GM19372 (cell line): ENCODE results near the gene MRPS22.

Source experiments
- ATAC-seq: cut with Tn5 transposase; IDR thresholded peaks from one replicate; pipeline ENCODE4 v1.9.1; 2021; ENCODE audit warnings: mild to moderate bottlenecking, low read depth, moderate library complexity; ENCODE audit not compliant: unreplicated experiment

MRPS22 gene

DNA sequence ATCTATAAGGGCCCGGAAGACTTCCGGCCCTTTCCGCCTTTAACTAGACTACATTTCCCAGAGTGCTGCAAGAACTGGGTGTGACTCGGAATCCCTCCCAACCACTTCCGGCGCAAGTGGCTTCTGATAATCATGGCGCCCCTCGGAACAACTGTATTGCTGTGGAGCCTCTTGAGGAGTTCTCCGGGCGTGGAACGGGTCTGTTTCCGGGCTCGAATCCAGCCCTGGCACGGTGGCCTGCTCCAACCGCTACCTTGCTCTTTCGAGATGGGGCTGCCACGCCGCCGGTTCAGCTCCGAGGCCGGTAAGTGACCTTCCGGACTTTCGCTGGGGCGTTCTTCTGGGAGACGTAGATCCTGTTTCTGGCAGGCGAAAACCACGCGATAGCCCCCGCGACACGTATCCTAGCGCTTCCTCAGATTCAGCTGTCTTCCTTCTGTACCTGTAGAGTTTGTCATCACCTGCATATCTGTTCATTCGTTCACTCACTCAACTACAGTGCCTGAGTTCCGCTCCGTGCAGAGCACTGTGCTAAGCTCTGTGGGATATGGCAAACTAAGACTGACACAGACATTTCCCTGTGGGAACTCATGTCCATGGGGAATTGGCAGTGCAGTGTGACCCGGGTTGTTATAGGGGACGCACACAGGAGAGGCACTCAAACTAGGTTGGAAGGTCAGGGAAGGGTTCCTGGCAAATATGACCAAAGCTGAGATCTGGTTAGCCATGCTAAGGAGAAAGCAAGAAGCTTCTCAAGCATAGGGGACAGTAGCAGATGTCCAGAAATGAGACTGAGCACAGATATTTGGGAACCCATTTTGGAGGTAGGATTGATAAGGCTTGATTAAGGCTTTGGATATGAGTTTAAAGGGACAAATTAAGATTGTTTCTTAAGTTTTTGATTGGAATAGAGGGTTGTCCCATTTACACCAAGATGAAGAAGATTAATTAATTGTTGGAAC lies at the start of gene MRPS22:
Gene MRPS22 (plus strand): TSS at position 126 of the 962 bp plus-strand sequence. CDS start 7 bp downstream, at position 133.
- ATAC-seq, result peak; percentile 99

DNA sequence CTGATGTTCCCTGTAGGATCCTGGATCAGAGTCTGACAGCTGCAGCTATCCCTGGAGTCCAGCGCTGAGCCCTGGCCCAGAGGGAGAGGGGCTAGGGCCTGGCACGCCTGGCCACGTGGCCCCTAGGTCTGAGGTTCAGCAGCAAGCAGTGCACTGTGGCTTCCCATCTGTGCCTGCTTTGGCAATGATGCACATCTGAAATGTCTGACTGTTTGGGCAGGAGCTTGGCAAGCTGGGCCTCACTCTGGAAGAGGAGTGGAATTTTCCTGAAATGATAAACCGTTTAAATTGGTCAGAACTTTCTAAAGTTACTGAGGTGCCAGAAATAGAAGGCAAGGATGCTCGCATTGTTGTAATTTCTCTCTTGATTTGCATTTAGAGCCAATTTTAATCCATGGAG lies 48.8 kb upstream of the MRPS22 start:
- ATAC-seq, result no peak

DNA sequence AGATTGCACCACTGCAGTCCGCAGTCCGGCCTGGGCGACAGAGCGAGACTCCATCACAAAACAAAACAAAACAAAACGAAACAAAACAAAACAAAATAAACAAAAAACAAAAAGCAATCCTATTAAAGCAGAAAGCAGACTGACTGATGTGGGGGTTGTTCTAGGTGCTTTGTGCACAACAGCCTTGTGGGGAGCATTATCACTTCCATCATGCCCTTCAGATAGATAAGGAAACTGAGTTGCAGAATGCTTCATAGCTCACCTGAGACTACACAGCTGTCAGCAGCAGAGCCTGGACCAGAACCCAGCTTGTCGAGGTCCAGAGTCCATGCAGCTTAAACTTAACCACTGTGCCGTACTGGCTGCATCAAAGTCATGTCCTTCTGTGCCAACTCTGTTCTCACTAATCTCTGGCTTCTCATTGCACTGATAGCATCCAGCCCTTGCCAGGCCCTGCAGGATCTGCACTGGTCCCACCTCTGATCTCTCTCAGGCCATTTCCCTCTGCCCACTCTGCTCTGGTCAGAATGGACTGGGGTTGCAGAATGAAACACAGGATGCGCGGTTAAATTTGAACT lies 47.6 kb upstream of the MRPS22 start:
- no peak for ATAC-seq

DNA sequence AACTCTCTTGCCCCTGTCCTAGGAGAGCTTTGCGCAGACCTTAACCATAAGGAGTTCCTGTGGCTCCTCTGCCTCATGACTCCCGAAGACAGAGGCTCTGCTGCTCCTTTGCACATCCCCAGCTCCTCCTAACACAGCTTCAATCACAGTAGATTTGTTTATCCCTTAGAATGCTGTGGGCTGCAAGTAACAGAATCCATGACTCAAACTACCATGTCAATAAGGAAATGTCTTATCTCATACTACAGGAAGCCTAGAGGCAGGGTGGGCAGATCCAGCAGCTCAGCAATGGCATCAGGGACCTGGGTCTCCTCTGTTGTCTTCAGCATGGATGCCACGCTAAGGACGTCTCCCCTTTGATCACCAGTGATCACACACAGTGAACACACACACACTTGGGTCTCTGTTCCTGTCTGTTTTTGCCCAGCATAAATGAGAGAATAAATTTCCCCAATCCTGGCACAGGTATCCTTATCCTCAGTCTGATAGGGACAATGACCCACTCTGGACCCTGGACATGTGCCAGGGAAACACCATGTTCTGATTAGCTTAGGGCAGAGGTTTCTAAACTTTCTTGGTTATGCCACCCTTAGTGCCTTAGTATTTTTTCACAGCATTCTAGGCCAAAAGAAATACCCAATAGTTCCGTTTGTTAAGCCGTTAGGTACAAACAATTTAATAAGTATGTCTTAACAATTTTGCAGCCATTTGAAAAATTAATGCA lies 46.1 kb upstream of the MRPS22 start:
- ATAC-seq, result no peak

DNA sequence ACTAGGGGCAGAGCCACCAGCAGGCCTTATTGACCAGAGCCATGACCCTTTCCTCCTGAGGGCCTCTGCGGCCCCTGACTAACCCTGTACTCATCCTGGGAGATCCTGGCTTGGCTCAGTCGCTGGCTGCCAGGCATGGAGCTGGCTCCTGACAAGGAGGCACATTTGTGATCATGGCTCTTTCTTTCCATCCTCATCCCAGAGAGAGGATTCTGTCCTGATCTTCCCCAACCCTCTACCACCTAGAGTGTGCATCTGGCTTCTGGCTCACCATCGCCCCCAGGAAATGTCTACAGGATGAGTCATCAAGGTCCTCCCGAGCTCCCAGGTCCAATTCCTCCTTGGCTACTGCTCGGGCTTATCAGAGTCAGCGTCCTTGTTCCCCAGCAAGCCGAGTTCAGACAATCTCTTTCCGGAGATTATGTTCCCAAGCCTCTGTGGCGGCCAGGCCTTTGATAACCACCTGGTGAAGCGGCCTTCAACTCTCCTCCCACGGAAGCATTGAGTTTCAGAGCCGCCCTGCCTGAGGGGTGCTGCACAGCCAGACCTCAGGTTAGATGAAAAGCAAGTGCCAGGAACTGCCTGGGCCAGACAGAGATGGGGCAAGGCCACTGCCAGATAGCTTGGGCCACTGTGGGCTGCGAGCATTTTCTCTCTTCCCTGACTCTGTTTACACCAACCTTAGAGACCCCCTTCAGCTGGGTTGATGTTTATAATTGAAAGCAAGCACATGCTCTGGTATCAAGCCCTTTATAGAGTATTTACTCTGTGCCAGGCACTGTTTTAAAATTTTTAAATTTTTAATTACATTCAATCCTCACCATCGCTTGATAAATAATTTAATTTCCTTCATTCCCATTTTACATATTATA lies 44.3 kb upstream of the MRPS22 start:
- ATAC-seq, result no peak

DNA sequence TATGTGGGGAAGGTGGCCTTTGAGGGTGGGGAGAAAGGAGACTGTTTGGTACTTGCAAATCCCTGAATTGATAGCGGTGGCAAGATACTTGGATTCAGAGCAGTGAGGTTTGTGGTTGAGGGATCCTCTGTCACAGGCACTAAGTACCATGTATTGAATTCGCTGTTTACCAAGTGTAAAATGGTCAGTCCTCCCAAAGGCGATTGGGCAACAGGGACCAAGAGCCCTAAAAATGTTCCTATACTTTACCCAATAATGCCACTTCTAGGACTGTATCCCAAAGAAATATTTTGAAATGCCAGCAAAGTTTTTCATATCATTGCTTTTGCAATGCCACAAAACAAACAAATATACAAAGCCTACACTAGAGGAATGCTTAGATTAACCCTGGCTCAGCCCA lies 43.4 kb upstream of the MRPS22 start:
- ATAC-seq, result no peak

DNA sequence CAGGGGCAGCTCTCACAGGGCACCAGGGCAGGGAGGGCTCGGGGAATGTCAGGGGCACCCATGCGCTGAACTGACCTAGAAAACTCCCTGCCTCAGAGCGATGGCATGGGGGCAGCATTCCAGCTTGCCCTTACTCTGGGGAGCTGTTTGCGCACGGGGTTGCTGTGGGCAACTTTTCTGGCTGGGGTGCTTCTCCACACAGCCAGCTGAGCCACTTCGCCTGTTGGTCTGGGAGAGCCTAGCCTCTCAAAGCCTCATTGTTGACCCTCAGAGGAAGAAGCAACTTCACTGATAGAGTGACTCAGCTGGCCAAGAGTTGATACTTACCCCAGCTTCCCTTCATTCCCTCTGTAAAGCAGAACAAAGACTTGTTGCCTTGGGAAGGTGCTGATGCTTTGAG lies 42.6 kb upstream of the MRPS22 start:
- no peak for ATAC-seq

DNA sequence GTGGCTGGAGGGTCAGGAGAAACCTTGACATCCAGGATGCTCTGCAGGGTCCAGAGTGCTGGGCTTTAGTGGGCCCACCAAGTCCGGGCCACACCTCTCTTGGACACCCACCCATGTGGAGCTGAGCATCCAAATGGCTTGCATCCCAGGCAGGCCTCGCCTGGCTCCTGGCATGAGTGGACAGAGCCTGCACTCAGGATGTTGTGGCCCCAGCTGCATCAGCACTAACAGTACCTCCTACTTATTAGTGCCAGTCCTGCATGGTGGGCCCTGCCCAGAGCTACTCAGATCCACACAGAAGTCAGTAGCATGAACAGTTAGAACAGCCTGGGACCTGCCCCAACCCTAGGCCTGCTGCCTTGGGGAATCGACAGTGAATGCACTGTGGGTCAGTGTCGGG lies 42.2 kb upstream of the MRPS22 start:
- no peak for ATAC-seq

DNA sequence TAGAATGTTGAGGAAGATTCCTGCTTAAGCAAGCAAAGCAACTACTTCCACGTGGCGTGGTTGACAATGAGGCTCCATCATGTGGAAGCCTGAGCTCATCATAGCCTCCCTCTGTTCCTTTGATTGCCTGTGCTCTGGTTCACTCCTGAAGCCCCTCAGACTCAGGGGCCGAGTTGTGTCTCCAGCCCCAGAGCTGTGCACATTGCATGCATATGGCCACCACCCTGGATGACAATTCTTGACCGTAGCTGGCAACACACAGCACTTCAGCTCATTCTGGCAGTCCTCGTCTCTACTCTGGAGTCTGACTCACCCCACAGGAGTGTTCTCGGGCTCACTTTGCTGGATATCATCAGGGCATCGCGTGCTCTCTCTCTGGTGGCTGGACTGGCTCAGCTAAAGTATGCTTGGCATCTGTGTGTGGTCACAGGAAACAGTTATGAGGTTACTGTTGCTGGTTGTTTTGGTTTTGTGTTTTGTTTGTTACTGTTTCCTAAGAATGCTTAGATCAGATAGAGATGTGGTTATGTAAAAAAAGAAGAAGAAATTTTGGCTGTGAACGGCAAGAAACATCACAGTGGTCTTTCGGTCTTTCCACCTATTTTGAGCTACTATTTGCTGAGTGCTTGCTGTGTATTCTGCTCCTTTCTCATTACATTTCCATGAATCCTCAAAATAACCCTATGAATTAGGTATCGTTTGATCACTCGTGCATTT lies 41.6 kb upstream of the MRPS22 start:
- ATAC-seq, result no peak

DNA sequence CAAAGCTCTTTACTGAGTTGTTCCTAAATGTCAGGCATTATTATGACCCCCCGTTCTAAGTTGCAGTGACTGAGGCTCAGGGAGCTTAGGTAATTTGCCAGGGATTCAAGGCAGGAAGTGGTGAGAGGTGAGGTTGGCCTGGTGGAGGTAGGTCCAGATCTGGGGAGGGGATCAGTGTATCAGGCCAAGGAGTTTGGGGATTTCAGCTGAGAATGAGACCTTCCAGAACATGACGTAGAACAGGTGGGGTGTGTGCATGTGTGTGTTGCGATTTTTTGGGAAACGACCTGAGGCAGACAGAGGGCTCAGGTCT lies 41.1 kb upstream of the MRPS22 start:
- no peak for ATAC-seq

DNA sequence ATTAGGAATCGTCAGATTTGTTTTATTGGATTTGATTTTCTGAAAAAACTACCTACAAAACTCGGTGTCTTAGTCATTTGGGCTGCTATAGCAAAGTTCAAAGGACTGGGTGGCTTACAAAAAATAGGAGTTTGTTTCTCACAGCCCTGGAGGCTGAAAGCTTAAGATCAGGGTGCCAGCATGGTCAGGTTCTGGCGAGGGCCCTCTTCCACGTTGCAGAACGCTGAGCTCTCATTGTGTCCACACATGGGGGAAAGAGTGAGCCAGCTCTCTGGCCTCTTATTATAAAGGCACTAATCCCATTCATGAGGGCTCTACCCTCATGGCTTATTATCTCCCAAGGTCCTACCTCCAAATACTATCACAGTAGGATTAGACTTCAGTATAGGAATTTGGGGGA lies 40.6 kb upstream of the MRPS22 start:
- ATAC-seq, result no peak

DNA sequence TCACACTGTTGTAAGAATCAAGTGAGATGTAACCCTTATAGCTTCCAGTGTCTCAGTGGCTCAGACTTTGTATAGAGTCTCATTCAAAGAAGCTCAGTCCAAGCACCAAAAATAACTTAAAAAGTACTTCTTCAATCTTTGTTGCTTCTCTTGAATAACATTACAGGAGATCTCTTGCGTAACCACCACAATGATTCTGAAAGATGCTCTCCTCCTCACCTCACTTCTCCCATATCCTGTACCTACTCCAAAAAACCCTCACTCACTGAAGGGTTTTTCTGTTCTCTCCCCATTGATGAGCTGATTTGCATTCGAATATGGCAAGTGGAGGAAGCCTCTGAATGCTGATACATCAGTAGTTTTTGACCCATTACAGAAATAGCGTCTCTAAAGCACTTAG lies 39.4 kb upstream of the MRPS22 start:
- ATAC-seq, result no peak

DNA sequence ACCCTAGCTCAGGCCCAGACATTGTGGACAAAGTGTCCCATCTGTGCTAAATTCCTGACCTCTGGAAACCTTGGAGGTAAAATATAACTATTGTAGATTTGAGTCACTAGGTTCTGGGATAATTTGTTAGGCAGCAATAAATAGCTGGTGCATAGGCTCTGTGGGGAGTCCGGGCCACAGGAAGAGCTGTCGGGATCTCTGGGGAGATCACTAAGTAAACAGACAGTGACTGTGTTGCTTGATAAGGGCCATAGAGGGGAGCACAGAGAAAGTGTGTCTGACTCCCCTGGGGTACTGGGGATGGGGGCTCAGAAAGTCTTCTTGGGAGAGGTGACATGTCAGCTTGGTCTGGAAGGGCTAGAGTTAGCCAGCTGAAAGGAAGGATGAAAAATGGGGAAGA lies 37.7 kb upstream of the MRPS22 start:
- no peak for ATAC-seq

DNA sequence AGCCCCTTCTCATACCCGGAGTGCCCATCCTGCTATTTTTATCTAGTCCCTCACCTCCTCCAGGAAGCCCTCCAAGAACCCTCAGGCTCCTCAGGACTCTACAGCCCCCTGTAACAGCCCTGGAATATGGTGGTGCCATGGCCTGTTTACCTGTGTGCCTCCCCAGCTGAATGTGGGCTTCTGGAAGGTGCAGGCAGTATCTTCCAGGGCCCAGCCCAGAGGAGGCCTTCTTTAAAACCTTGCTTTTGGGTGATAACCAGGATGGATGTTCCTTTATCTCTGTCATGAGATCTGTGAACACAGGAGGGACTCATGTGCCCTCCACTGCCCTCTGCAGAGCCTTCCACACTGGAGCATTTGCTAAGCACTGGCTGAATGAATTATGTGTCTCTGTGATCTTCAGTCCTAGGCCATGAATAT lies 36.7 kb upstream of the MRPS22 start:
- ATAC-seq, result no peak

DNA sequence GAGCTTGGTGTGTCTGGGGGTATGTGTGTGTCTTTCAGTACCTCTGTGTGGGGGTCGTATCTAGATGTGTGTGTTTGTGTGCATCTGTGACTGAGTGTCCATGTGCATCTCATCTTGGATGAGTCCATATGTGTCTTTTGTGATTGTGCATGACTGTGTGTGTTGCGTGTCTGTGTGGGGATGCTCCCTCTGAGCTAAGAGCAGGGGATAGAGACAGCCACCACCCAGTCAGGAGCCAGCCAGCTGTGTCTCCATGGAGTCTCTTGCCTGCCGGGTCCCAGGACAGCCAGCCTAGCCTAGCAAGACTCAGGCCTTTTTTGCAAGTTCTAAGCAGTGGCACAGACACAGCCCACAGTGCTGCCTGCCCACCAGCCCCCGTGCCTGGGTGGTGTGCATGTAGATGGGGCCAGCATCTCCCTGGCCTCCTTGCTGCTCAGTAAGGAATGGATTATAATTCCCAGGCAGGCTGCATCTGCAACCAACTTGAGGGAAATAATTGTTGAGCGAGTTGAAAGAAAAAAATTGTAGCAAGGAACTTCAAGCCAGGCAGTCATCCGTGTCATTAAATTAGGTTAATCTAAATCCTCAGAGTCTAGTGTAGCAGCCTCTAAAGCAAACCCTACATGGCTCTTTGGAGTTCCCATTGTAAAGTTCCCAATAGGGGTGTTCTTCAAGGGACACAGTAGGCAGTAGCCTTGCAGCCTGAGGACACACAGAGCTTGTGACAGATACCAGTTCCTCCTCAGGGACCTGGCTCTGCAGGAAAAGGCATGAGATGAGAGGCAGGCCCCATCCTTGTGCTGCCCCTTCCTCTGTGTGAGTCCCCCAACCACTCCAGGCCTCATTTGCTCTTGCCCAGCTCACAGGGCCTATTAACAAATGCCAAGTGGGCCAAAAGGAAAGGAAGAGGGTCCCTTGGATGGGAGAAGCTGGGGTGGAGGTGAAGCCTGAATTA lies 35.9 kb upstream of the MRPS22 start:
- no peak for ATAC-seq

DNA sequence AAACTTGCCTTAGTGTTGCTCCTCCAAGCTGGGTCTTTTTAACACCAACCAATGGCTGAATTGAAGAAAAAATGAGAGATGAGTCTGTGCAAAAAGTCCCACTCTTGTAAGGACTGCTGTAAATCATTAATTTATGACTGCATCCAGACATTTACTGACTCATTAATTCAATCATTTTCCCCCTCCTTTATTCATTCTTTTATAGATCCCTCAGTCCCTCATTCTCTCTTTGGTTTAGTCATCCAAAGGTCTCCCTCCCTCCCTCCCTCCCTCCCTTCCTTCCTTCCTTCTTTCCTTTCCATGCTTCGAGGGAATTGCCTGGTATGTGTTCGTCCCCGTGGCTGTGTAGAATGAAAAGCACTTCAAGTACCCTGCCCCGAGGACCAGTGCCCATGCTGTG lies 35.3 kb upstream of the MRPS22 start:
- no peak for ATAC-seq

DNA sequence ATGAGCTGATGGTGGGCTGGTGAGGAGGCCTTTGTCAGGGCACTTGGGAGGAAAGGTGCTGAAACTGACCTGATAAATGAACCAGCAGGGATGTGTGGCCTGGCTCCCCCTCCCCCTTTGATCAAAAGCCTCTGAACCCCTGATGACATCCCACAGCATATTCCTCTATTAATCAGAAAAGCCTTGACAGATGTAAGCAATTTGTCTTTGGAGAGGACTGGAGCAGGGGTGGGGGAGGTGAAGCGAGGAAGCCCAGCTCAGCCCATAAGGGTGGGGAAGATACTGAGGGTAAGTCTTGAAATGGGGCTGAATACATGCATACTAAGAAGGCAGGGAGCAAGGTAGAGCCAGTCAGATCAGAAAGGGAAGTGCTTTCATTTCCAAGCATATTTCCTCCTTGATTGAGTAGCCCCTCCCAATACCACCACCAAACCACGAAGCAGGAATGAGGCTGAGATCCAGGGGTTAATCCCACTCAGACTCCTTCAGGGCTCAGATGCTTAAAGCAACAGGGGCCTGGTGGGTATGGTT lies 34.7 kb upstream of the MRPS22 start:
- ATAC-seq, result no peak

DNA sequence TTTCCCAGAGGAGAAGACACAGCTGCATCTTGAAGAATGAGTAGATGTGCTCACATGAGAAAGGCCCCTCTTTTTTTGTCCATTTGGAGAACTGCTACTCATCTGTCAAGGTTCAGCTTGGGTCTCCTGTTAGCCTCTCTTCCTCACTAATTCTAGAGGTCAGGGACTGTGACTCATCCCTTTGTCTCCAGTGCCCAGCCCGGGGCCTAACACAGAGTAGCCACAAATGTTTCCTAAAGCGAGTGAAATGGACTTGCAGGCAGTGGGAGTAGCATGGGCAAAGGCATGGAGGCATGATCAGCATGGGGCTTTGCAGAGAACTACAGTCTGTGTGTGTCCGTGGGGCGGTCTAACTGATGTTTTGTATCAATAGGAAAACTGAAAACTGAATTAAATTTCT lies 33.9 kb upstream of the MRPS22 start:
- ATAC-seq, result no peak
